ENCODE measurements around the gene PDZD7. TPM values are rescaled to one million over a fixed set of nuclear protein-coding genes. Genes with fewer than 3 reads are reported as not detected.

Gene PDZD7
- total RNA-seq, 1 experiment from 2014 or later, result 1.8 TPM

DNA sequence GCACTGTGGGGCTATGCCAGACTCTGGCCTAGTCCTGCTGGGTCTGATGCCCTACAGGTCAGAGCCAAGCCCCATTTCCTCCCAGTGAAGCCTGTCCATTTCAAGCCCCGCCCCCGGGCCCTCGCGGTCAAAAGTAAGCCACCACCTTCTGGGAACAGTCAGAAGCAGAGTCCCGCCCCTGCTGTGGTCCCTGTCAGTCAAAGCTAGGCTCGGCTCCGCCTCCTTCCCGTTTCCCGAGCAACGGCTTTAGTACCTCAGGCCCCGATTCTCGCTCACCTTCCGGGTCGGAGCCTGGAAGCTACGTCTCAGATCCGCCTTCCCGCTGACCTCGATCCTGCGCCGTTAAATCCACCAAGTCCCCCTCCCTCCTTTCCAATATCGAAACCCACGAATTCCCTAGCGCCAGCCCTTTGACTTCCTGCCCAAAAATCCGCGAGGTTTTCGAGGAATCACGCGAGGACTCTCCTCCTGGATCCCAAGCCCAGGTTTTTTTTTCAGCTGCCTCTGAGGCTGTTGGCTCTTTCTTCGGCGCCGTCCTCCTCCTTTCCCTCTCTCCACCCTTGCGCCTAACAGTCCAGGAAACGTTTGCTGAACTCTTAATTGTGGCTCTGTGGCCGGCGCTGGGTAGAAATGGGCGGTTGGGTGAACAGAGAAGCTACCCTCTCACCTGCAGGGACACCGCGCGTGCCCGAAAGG lies 11.9 kb upstream of the PDZD7 start:
- in situ Hi-C loops (cut with HindIII; ENCODE audit: low pct_unique_long_range_greater_than_20kb, low sequenced_read_pairs) (no loop called here), intact Hi-C loops (cut with micrococcal nuclease; ENCODE audit: unreplicated experiment) (loop anchor here (10.0 kb wide), 1 partner anchor 102 kb away; no protein-coding TSS in a partner anchor)
- TSS peak; percentile 97 for BruUV-seq (replicated peaks)
- CTCF ChIA-PET, result interaction anchor here (0.6 to 4.6 kb wide), 15 partner anchors 8 to 99 kb away, joined by 3 to 49 read pairs (median 6); partner anchors contain the start of genes KAZALD1, PDZD7 and SFXN3
- H3K36me3 ChIP-seq (ENCODE audit: control insufficient read depth, insufficient read depth, low read length), result no peaks in the 10 kb centered on the region
- ATAC-seq (peak; percentile 97), DNase-seq (ENCODE audit: low read depth, low spot score) (peak; percentile 97)
- H3K4me1 ChIP-seq (ENCODE audit: control insufficient read depth, insufficient read depth, low read length), result peaks cover 25% of the 10 kb centered on the region
- peak; percentile 85 for TF ChIP-seq POLR2AphosphoS5 (IDR thresholded peaks at IDR 0.05; ENCODE audit: low read depth, low read length)
- TF ChIP-seq CTCF (IDR thresholded peaks at IDR 0.05), result no peak
- TF ChIP-seq, protein P1, sequence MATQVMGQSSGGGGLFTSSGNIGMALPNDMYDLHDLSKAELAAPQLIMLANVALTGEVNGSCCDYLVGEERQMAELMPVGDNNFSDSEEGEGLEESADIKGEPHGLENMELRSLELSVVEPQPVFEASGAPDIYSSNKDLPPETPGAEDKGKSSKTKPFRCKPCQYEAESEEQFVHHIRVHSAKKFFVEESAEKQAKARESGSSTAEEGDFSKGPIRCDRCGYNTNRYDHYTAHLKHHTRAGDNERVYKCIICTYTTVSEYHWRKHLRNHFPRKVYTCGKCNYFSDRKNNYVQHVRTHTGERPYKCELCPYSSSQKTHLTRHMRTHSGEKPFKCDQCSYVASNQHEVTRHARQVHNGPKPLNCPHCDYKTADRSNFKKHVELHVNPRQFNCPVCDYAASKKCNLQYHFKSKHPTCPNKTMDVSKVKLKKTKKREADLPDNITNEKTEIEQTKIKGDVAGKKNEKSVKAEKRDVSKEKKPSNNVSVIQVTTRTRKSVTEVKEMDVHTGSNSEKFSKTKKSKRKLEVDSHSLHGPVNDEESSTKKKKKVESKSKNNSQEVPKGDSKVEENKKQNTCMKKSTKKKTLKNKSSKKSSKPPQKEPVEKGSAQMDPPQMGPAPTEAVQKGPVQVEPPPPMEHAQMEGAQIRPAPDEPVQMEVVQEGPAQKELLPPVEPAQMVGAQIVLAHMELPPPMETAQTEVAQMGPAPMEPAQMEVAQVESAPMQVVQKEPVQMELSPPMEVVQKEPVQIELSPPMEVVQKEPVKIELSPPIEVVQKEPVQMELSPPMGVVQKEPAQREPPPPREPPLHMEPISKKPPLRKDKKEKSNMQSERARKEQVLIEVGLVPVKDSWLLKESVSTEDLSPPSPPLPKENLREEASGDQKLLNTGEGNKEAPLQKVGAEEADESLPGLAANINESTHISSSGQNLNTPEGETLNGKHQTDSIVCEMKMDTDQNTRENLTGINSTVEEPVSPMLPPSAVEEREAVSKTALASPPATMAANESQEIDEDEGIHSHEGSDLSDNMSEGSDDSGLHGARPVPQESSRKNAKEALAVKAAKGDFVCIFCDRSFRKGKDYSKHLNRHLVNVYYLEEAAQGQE (IDR thresholded peaks at IDR 0.05; ENCODE audit: insufficient read depth in 1 of 2, low read depth in 2 of 2, low read length in 1 of 2), result 0 out of 4 replicates have a peak, but pooled peaks of 1 of the 2 experiments have one; percentile 16
- peak overlapping the region; percentile 64 to 69 for H3K4me3 ChIP-seq (ENCODE audit: low read depth in 2 of 2, low read length in 2 of 2)
- H3K27me3 ChIP-seq (ENCODE audit: control insufficient read depth, insufficient read depth, low read length), result no peaks in the 10 kb centered on the region
- H3K27ac ChIP-seq (ENCODE audit: low read length), result peak overlapping the region; percentile 99
- H3K9me3 ChIP-seq (ENCODE audit: control insufficient read depth, insufficient read depth, low read depth, low read length), result no peaks in the 10 kb centered on the region
- POLR2A ChIA-PET, result interaction anchor here (0.8 to 1.4 kb wide), 5 partner anchors 9 to 24 kb away, joined by 3 to 7 read pairs (median 4); partner anchors contain the start of genes PDZD7 and SFXN3

DNA sequence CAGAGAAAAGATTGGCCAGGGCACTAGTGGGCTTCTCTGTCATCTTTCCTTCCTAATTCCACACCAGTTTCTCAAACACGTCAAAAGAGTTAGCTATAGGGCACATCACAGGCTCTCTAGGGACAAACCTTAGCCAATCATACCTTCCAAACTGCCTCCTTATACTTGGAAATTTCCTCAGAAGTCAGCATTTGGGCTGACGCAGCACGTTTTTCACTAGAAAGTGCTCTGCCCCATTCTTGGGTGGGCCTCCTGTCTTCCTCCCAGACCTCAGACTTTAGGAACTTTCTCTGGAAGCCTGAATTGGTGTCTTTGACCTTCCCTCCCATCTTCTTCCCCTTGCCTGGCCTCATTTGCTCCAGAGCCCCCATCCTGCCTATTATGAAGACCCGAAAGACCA lies 11.2 kb upstream of the PDZD7 start:
- Histone ChIP-seq H3K4me3 (ENCODE audit: low read depth in 2 of 2, low read length in 2 of 2) (peak overlapping the region; percentile 64 to 69), H3K9me3 (ENCODE audit: control insufficient read depth, insufficient read depth, low read depth, low read length) (no peaks in the 10 kb centered on the region), H3K36me3 (ENCODE audit: control insufficient read depth, insufficient read depth, low read length) (no peaks in the 10 kb centered on the region), H3K27ac (ENCODE audit: low read length) (peak overlapping the region; percentile 99), H3K4me1 (ENCODE audit: control insufficient read depth, insufficient read depth, low read length) (peaks cover 25% of the 10 kb centered on the region), H3K27me3 (ENCODE audit: control insufficient read depth, insufficient read depth, low read length) (no peaks in the 10 kb centered on the region)
- ChIA-PET POLR2A (interaction anchor here (0.8 to 1.4 kb wide), 4 partner anchors 10 to 24 kb away, joined by 3 to 7 read pairs (median 4); partner anchors contain the start of genes PDZD7 and SFXN3), CTCF (interaction anchor here (0.6 to 4.6 kb wide), 13 partner anchors 9 to 1911 kb away, joined by 3 to 49 read pairs (median 8); partner anchors contain the start of genes KAZALD1, PDZD7 and SFXN3)
- DNase-seq (ENCODE audit: low read depth, low spot score) (no peak), ATAC-seq (no peak)
- no TSS peak for BruUV-seq (replicated peaks)
- intact Hi-C loops (cut with micrococcal nuclease; ENCODE audit: unreplicated experiment) (loop anchor here (10.0 kb wide), 1 partner anchor 103 kb away; no protein-coding TSS in a partner anchor), in situ Hi-C loops (cut with HindIII; ENCODE audit: low pct_unique_long_range_greater_than_20kb, low sequenced_read_pairs) (no loop called here)
- TF ChIP-seq TCF7L2 (IDR thresholded peaks at IDR 0.05; ENCODE audit: low read depth, low read length) (no peak), POLR2AphosphoS5 (IDR thresholded peaks at IDR 0.05; ENCODE audit: low read depth, low read length) (no peak), CTCF (IDR thresholded peaks at IDR 0.05) (no peak), SIN3A (IDR thresholded peaks at IDR 0.05; ENCODE audit: borderline replicate concordance, insufficient read depth, low read depth, low read length) (no peak)
- TF ChIP-seq, protein P1 (IDR thresholded peaks at IDR 0.05; ENCODE audit: insufficient read depth in 1 of 2, low read depth in 2 of 2, low read length in 1 of 2), result no peak
